Measurements from ENCODE around the gene PDE10A. TPM values are rescaled to one million over a fixed set of nuclear protein-coding genes. Genes with fewer than 3 reads are reported as not detected.

The PDE10A gene
- total RNA-seq, 1 donor from 2014 or later = 5.4 TPM

DNA sequence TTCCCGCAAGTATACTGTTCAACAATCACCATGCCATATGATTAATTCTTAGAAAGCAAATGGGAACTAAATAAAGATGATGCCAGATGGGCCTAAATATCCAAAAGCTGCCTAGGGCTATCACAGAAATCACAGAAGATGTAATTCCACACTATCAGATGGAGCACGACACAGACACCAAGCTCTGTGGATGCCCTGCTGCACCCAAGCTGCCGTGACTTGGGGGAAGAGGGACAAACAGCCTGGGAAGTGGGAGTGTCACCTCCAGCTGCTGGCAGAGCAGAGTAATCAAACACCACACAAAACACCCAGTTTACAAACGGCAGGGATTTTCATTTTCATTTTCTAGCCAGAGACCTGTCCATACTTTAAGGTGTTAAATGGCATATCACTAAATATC, 35.7 kb downstream of the PDE10A start:
- Histone ChIP-seq H3K4me2 (ENCODE audit: low read length) (no peak overlapping the region), H2AFZ (ENCODE audit: low read depth, low read length) (no peak overlapping the region), H3K36me3 (ENCODE audit: insufficient read depth, low read length) (no peaks in the 10 kb centered on the region), H3K4me3 (ENCODE audit: insufficient read depth, low read depth, low read length) (no peak overlapping the region), H3K9me3 (ENCODE audit: insufficient read depth, low read depth, low read length) (no peaks in the 10 kb centered on the region), H3K27ac (ENCODE audit: low read depth, low read length) (no peak overlapping the region), H4K20me1 (ENCODE audit: insufficient read depth, low read length) (no peaks in the 10 kb centered on the region), H3K9ac (ENCODE audit: low read length) (no peak overlapping the region), H3K79me2 (ENCODE audit: insufficient read depth, low read length) (no peaks in the 10 kb centered on the region), H3K27me3 (ENCODE audit: insufficient read depth, low read length) (no peaks in the 10 kb centered on the region), H3K4me1 (ENCODE audit: insufficient read depth, low read length) (no peaks in the 10 kb centered on the region)
- no peak for DNase-seq (ENCODE audit: low read depth)
- TF ChIP-seq, protein P1, sequence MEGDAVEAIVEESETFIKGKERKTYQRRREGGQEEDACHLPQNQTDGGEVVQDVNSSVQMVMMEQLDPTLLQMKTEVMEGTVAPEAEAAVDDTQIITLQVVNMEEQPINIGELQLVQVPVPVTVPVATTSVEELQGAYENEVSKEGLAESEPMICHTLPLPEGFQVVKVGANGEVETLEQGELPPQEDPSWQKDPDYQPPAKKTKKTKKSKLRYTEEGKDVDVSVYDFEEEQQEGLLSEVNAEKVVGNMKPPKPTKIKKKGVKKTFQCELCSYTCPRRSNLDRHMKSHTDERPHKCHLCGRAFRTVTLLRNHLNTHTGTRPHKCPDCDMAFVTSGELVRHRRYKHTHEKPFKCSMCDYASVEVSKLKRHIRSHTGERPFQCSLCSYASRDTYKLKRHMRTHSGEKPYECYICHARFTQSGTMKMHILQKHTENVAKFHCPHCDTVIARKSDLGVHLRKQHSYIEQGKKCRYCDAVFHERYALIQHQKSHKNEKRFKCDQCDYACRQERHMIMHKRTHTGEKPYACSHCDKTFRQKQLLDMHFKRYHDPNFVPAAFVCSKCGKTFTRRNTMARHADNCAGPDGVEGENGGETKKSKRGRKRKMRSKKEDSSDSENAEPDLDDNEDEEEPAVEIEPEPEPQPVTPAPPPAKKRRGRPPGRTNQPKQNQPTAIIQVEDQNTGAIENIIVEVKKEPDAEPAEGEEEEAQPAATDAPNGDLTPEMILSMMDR (IDR thresholded peaks at IDR 0.05; ENCODE audit: insufficient read depth, low read depth, low read length) = no peak
- TF ChIP-seq EZH2 (IDR thresholded peaks at IDR 0.05; ENCODE audit: insufficient read depth, low read length) = no peak
- no peak for FAIRE-seq
- no peak overlapping the region for H3K27ac Mint-ChIP-seq (ENCODE audit: unreplicated experiment)
- H3K9me3 Mint-ChIP-seq (ENCODE audit: unreplicated experiment) = peaks cover 3% of the 10 kb centered on the region
- peaks cover 13% of the 10 kb centered on the region for H3K4me1 Mint-ChIP-seq (ENCODE audit: low read depth, unreplicated experiment)
- H3K4me3 Mint-ChIP-seq (ENCODE audit: unreplicated experiment) = no peak overlapping the region
- H3K27me3 Mint-ChIP-seq (ENCODE audit: low read depth, unreplicated experiment) = no peaks in the 10 kb centered on the region
- H3K36me3 Mint-ChIP-seq (ENCODE audit: low read depth, unreplicated experiment) = peaks cover 6% of the 10 kb centered on the region

- H3K4me1 ChIP-seq (ENCODE audit: insufficient read depth, low read length) = no peaks in the 10 kb centered on the region
- no peak overlapping the region for H2AFZ ChIP-seq (ENCODE audit: low read depth, low read length)
- H3K79me2 ChIP-seq (ENCODE audit: insufficient read depth, low read length) = no peaks in the 10 kb centered on the region
These were observed 36.3 kb downstream of the PDE10A start for GRCh38 chr6:165626711-165627110.

More at GRCh38 chr6:165626711-165627110, 36.3 kb downstream of the PDE10A start:
- Mint-ChIP-seq H3K4me3 (ENCODE audit: unreplicated experiment) (no peak overlapping the region), H3K9me3 (ENCODE audit: unreplicated experiment) (peaks cover 3% of the 10 kb centered on the region), H3K4me1 (ENCODE audit: low read depth, unreplicated experiment) (peaks cover 10% of the 10 kb centered on the region), H3K36me3 (ENCODE audit: low read depth, unreplicated experiment) (peaks cover 6% of the 10 kb centered on the region), H3K27me3 (ENCODE audit: low read depth, unreplicated experiment) (no peaks in the 10 kb centered on the region), H3K27ac (ENCODE audit: unreplicated experiment) (no peak overlapping the region)
- FAIRE-seq (no peak), DNase-seq (ENCODE audit: low read depth) (no peak)
- Histone ChIP-seq H3K4me3 (ENCODE audit: insufficient read depth, low read depth, low read length) (no peak overlapping the region), H3K9ac (ENCODE audit: low read length) (no peak overlapping the region), H3K36me3 (ENCODE audit: insufficient read depth, low read length) (no peaks in the 10 kb centered on the region), H4K20me1 (ENCODE audit: insufficient read depth, low read length) (no peaks in the 10 kb centered on the region), H3K27me3 (ENCODE audit: insufficient read depth, low read length) (no peaks in the 10 kb centered on the region), H3K27ac (ENCODE audit: low read depth, low read length) (no peak overlapping the region), H3K4me2 (ENCODE audit: low read length) (no peak overlapping the region), H3K9me3 (ENCODE audit: insufficient read depth, low read depth, low read length) (peaks cover 3% of the 10 kb centered on the region)
- TF ChIP-seq, protein P1 (IDR thresholded peaks at IDR 0.05; ENCODE audit: insufficient read depth, low read depth, low read length) = no peak
- TF ChIP-seq EZH2 (IDR thresholded peaks at IDR 0.05; ENCODE audit: insufficient read depth, low read length) = no peak
